BJ (cell line): ENCODE data around the gene SOD2. TPM values are rescaled to one million over a fixed set of nuclear protein-coding genes. Genes with fewer than 3 reads are reported as not detected.

Experiments used
- CTCF ChIA-PET: fragments of 350-600 bp; formaldehyde crosslinking; extraction: SDS; loops from one replicate; lab custom pipeline; 2021; ENCODE audit warnings: antibody characterized with exemption, inconsistent platforms; lab: Yijun Ruan, JAX
- POLR2A ChIA-PET: fragments of 300-600 bp; sonication (Branson Sonifier 250); formaldehyde crosslinking; extraction: SDS; loops from one replicate; lab custom pipeline; 2021; ENCODE audit warnings: antibody characterized with exemption; lab: Charles Lee
- DNase-seq: peaks from one replicate; pipeline ENCODE4 v3.0.0-alpha.2; 2011; ENCODE audit warnings: low read depth
- H3K27me3 ChIP-seq: 2 replicates; pipeline ENCODE4 v1.6.0; 2011; ENCODE audit warnings: low read length; ENCODE audit not compliant: control insufficient read depth, insufficient read depth
- H3K36me3 ChIP-seq: 2 replicates; pipeline ENCODE4 v1.5.1; 2011; ENCODE audit warnings: low read length; ENCODE audit not compliant: control insufficient read depth, insufficient read depth
- H3K4me3 ChIP-seq: 2 replicates; pipeline ENCODE4 v1.5.1; 2011; ENCODE audit warnings: low read depth, mild to moderate bottlenecking, control low read depth, low read length
- CTCF ChIP-seq: IDR thresholded peaks from 2 replicates; pipeline ENCODE4 v1.5.1; 2011; ENCODE audit warnings: low read depth, mild to moderate bottlenecking, control low read depth, inconsistent platforms, low read length, moderate library complexity; ENCODE audit not compliant: insufficient read depth
- polyA plus RNA-seq: library from polyadenylated mRNA; depleted of rRNA; stranded (reverse); fragments of >200 nt; gene quantifications from 2 replicates; pipeline ENCODE4 v1.2.3, GENCODE V29; 2011

The SOD2 gene
- polyA plus RNA-seq, 1 experiment: 39.4 TPM

DNA sequence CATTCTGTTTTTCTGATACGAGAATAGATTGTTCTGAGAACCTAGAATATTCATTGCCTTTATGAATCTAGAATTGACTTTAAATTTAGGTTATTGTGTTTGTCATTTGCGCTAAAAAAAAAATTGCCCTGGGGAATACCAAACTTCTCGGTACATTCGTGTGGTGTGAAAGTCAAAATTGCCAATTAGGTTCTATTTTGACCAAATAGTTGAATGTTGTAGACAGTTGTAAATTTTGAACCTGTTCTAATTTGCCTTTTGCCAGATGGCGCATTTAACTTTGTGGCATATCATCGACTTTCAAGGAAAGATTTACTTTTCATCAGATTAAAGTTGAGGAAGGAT, 37.3 kb upstream of the SOD2 start:
- no peaks in the 10 kb centered on the region for H3K36me3 ChIP-seq
- no peak overlapping the region; the same call in 1 of the 2 replicates for H3K4me3 ChIP-seq
- TF ChIP-seq CTCF: no peak
- ChIA-PET CTCF (interaction anchor here (0.6 kb wide), 1 partner anchor 344 kb away, joined by 4 read pairs; no protein-coding TSS in a partner anchor), POLR2A (no interaction called here)
- H3K27me3 ChIP-seq: no peaks in the 10 kb centered on the region
- no peak for DNase-seq

- ChIA-PET POLR2A (no interaction called here), CTCF (interaction anchor here (0.6 kb wide), 1 partner anchor 345 kb away, joined by 4 read pairs; no protein-coding TSS in a partner anchor)
- peak overlapping the region; percentile 92 for H3K4me3 ChIP-seq
- no peak for DNase-seq
- H3K36me3 ChIP-seq: no peaks in the 10 kb centered on the region
- no peaks in the 10 kb centered on the region for H3K27me3 ChIP-seq
- no peak for TF ChIP-seq CTCF
Observed at GRCh38 chr6:159729598-159730331, 36.7 kb upstream of the SOD2 start.

DNA sequence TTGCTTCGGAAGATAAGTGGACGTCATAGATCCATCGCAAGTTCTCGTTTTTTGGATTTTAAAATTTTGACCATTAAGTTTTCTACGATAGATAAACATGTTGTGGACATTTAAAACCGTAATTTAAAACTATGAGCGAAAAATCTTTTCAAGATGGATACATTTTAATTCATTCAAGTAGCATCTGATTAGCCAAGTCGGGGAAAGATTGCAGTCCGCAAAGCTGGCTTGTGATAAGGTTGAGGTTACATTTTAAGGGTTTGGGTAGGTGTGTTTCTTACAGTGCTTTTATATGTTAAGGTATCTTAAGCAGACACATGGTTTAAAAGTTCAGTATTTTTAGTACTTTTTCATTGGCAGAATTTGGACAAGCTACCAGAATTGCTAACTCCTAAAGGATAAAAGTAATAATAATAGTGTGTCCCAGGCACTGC, 35.5 kb upstream of the SOD2 start:
- no peak for DNase-seq
- POLR2A ChIA-PET: no interaction called here
- H3K27me3 ChIP-seq: no peaks in the 10 kb centered on the region
- no peaks in the 10 kb centered on the region for H3K36me3 ChIP-seq
- CTCF ChIA-PET: interaction anchor here (1.2 kb wide), 1 partner anchor 36 kb away, joined by 3 read pairs; no protein-coding TSS in a partner anchor
- no peak for TF ChIP-seq CTCF
- peak overlapping the region; percentile 92 for H3K4me3 ChIP-seq

GRCh38 chr6:159727717-159728445, 34.8 kb upstream of the SOD2 start:
- CTCF ChIA-PET: interaction anchor here (1.2 kb wide), 1 partner anchor 36 kb away, joined by 3 read pairs; no protein-coding TSS in a partner anchor
- DNase-seq: no peak
- Histone ChIP-seq H3K27me3 (no peaks in the 10 kb centered on the region), H3K36me3 (no peaks in the 10 kb centered on the region), H3K4me3 (peak overlapping the region; percentile 92)
- POLR2A ChIA-PET: no interaction called here
- no peak for TF ChIP-seq CTCF
